Activated CD8-positive, alpha-beta memory T cell treated with anti-CD3 and anti-CD28 coated beads, Interleukin-2, amount 50 U/mL, for 24 hours (primary cell): ENCODE measurements around the gene UBE4A.

Source experiments
- DNase-seq: peaks from one replicate; pipeline ENCODE4 v3.0.0-alpha.2; 2020; ENCODE audit errors: extremely low read depth

UBE4A gene

GRCh38 chr11:118359295-118359958 is at the start of gene UBE4A:
TSS of gene UBE4A (plus strand) at chr11:118359600. CDS start at chr11:118365081, 5,481 bp downstream.
- DNase-seq = peak; percentile 98

GRCh38 chr11:118310271-118310670 is 49.1 kb upstream of the UBE4A start:
- no peak for DNase-seq

GRCh38 chr11:118310781-118311485 is 48.5 kb upstream of the UBE4A start:
- DNase-seq = no peak

- DNase-seq = no peak
Measured at GRCh38 chr11:118311518-118311917, 47.9 kb upstream of the UBE4A start.

GRCh38 chr11:118312328-118312727 is 47.1 kb upstream of the UBE4A start:
- no peak for DNase-seq

- DNase-seq = no peak
Measured at GRCh38 chr11:118313242-118313641, 46.2 kb upstream of the UBE4A start.

- no peak for DNase-seq
Measured at GRCh38 chr11:118314988-118315411, 44.4 kb upstream of the UBE4A start.

- no peak for DNase-seq
Measured at GRCh38 chr11:118318124-118318523, 41.3 kb upstream of the UBE4A start.

GRCh38 chr11:118318581-118319336 is 40.6 kb upstream of the UBE4A start:
- no peak for DNase-seq

- DNase-seq = no peak
Measured at GRCh38 chr11:118319337-118319707, 40.1 kb upstream of the UBE4A start.

GRCh38 chr11:118320515-118320914 is 38.9 kb upstream of the UBE4A start:
- DNase-seq = no peak

- DNase-seq = no peak
Measured at GRCh38 chr11:118321386-118322082, 37.9 kb upstream of the UBE4A start.

GRCh38 chr11:118322721-118323120 is 36.7 kb upstream of the UBE4A start:
- no peak for DNase-seq

- no peak for DNase-seq
Measured at GRCh38 chr11:118325283-118325682, 34.1 kb upstream of the UBE4A start.

GRCh38 chr11:118328745-118329144 is 30.7 kb upstream of the UBE4A start:
- no peak for DNase-seq

- no peak for DNase-seq
Measured at GRCh38 chr11:118334745-118335144, 24.7 kb upstream of the UBE4A start.

- peak; percentile 78 for DNase-seq
Measured at GRCh38 chr11:118338637-118339061, 20.8 kb upstream of the UBE4A start.

GRCh38 chr11:118339281-118339961 is 20.0 kb upstream of the UBE4A start:
- DNase-seq = no peak

GRCh38 chr11:118340449-118340848 is 19.0 kb upstream of the UBE4A start:
- no peak for DNase-seq

- no peak for DNase-seq
Measured at GRCh38 chr11:118341261-118341660, 18.1 kb upstream of the UBE4A start.

- no peak for DNase-seq
Measured at GRCh38 chr11:118341815-118342489, 17.4 kb upstream of the UBE4A start.
